ENCODE results near the gene DDX23. TPM values are rescaled to one million over a fixed set of nuclear protein-coding genes. Genes with fewer than 3 reads are reported as not detected.

Gene DDX23
- total RNA-seq, 1 donor from 2014 or later, result 127 TPM

DNA sequence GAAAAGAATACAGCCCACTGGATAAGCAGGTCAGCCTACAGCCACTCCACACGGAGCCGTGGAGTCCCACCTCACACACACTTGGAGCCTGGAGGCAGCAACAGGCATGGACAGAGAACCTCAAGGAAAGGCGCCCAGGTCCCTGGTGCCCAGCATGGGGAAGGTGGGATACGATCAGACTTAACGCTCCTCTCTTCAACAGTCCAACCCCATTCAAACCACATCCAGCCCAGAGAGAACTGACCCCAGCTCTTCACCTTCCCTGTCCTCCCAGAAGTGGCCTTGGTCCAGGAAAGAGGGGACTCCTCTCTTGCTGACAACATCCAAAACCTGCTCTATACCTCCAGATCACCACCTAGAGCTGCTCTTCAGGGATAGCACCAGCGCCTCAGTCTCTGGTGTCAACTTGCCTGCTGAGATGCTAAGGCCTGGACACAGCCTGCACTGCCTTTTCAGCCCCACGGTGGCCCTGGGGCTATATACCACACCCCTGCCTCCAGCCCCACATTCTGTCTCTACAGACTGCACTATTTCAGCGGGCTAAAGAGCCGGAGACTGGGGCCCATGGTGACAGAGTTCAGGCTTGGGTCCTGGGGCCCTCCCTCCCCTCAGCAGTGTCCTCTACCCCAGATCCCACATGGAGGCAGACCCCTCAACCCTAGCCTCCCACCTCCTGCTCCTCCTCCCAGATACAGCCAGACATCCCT lies 70.1 kb downstream of the DDX23 start:
- Mint-ChIP-seq H3K36me3 (ENCODE audit: low read depth) (no peaks in the 10 kb centered on the region), H3K9me3 (no peaks in the 10 kb centered on the region), H3K27me3 (ENCODE audit: insufficient read depth) (peaks cover 23% of the 10 kb centered on the region), H3K27ac (no peak overlapping the region), H3K4me1 (ENCODE audit: low read depth) (no peaks in the 10 kb centered on the region), H3K4me3 (no peak overlapping the region)
- no peak for DNase-seq (ENCODE audit: low spot score)
- intact Hi-C loops (cut with micrococcal nuclease), result no loop called here

DNA sequence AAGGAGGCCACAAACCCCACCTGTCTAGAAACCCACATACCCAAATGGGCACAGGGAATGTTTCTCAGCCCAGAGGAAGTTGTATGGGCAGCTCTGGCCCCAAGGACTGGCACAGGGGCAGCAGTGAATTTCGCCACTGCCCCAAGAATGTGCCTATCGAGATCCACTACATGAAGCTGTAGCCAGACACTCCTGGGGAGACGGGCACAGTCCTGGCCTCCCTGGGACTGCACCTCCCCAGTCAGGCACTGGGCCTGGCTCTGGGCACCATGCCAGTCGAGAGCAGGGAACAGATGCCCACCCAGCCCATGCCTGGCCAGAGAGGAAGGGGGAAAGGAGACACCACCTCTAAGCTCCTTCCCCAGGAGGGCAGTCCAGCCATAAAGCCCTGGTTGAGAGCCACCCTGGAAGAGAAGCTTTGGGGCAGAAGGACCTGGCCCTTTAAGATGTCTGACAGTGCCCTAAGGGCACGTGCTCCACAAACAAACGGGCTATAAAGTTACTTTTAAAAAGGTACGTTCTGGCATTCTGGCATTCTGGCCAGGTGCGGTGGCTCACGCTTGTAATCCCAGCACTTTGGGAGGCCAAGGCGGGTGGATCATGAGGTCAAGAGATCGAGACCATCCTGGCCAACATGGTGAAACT lies 71.5 kb downstream of the DDX23 start:
- intact Hi-C loops (cut with micrococcal nuclease), result no loop called here
- no peaks in the 10 kb centered on the region for H3K4me1 Mint-ChIP-seq (ENCODE audit: low read depth)

GRCh38 chr12:48779869-48780268 lies 72.1 kb downstream of the DDX23 start:
- Mint-ChIP-seq H3K4me1 (ENCODE audit: low read depth) (no peaks in the 10 kb centered on the region), H3K9me3 (no peaks in the 10 kb centered on the region), H3K36me3 (ENCODE audit: low read depth) (no peaks in the 10 kb centered on the region), H3K27me3 (ENCODE audit: insufficient read depth) (peaks cover 8% of the 10 kb centered on the region), H3K4me3 (no peak overlapping the region), H3K27ac (no peak overlapping the region)
- intact Hi-C loops (cut with micrococcal nuclease), result no loop called here
- no peak for DNase-seq (ENCODE audit: low spot score)

More for the DNA sequence above, 71.5 kb downstream of the DDX23 start:
- no peak overlapping the region for H3K27ac Mint-ChIP-seq
- no peak for DNase-seq (ENCODE audit: low spot score)
- H3K4me3 Mint-ChIP-seq, result no peak overlapping the region
- no peaks in the 10 kb centered on the region for H3K9me3 Mint-ChIP-seq
- H3K36me3 Mint-ChIP-seq (ENCODE audit: low read depth), result no peaks in the 10 kb centered on the region
- H3K27me3 Mint-ChIP-seq (ENCODE audit: insufficient read depth), result peaks cover 11% of the 10 kb centered on the region

Other genes starting within 250 kb of the DDX23 start
- 65.3 and 66.4 TPM in 2 replicates for gene KANSL2, start 169.9 kb downstream of the DDX23 start, total RNA-seq
- 67.2 and 67.7 TPM in 2 replicates for gene CCNT1, start 135.5 kb downstream of the DDX23 start, total RNA-seq
- 0.32 and 0.78 TPM in 2 replicates for gene ADCY6, start 63.1 kb downstream of the DDX23 start, total RNA-seq
- 11.4 and 13.1 TPM in 2 replicates for gene CACNB3, start 33.7 kb downstream of the DDX23 start, total RNA-seq
- 7.9 and 9.3 TPM in 2 replicates for gene RND1, start 13.7 kb upstream of the DDX23 start, total RNA-seq
- gene FKBP11, start 73.3 kb upstream of the DDX23 start, total RNA-seq, result 62.7 and 67.9 TPM in 2 replicates
- gene ARF3, start 105.3 kb upstream of the DDX23 start, total RNA-seq, result 116 and 117 TPM in 2 replicates
- gene WNT10B, start 119.6 kb upstream of the DDX23 start, total RNA-seq, result 0.13 and 0.37 TPM in 2 replicates
- gene WNT1, start 126.2 kb upstream of the DDX23 start, total RNA-seq, result 0.21 and 0.24 TPM in 2 replicates
- 0.78 and 1.1 TPM in 2 replicates for gene DDN, start 147.2 kb upstream of the DDX23 start, total RNA-seq
- 85.0 and 85.1 TPM in 2 replicates for gene PRKAG1, start 166.6 kb upstream of the DDX23 start, total RNA-seq
- gene KMT2D, start 208.6 kb upstream of the DDX23 start, total RNA-seq, result 107 and 109 TPM in 2 replicates
- gene RHEBL1, start 217.8 kb upstream of the DDX23 start, total RNA-seq, result 8.6 and 10.7 TPM in 2 replicates
- 0.10 TPM in 1 of 2 replicates, not detected in the other for gene DHH, start 242.6 kb upstream of the DDX23 start, total RNA-seq

Data from activated T-helper 1 cell treated with anti-CD3 and anti-CD28 coated beads, Interleukin-12 subunit alpha, Interleukin-12 subunit beta, Interleukin-2, Interleukin-4 antibody, amounts not matched to agents 30 ng/mL and 10 ng/mL and 1 ng/mL, durations not matched to agents 14 hours and 24 hours and 36 hours (primary cell).